Central memory CD8-positive, alpha-beta T cell (primary cell): ENCODE results near the gene HAPLN2.
"Not testable (repeated sequence)": the region's sequence is repeated elsewhere in the genome, so short reads cannot be mapped to it uniquely, and the experiment has no call there.

Experiments used
- ATAC-seq: fragments of 150-1000 bp; cut with Tn5 transposase; replicated peaks from 2 replicates; pipeline ENCODE4 v1.10.0; 2022; ENCODE audit warnings: mild to moderate bottlenecking, moderate FRiP score, moderate number of reproducible peaks; ENCODE audit not compliant: poor library complexity, severe bottlenecking; ENCODE audit errors: extremely low read depth
- DNase-seq, 2 donors: peaks; one replicate each; pipeline ENCODE4 v3.0.0; 2021; ENCODE audit warnings: low spot score in 2 of 2
- H3K27ac Mint-ChIP-seq: one replicate; pipeline ENCODE4 v1.8.0; 2022; ENCODE audit warnings: low read depth, mild to moderate bottlenecking, moderate library complexity, mixed read lengths
- H3K27me3 Mint-ChIP-seq: one replicate; pipeline ENCODE4 v1.8.0; 2022; ENCODE audit warnings: mixed read lengths
- H3K36me3 Mint-ChIP-seq: one replicate; pipeline ENCODE4 v1.8.0; 2022; ENCODE audit warnings: mild to moderate bottlenecking, moderate library complexity, mixed read lengths; ENCODE audit not compliant: insufficient read depth
- H3K4me1 Mint-ChIP-seq: one replicate; pipeline ENCODE4 v1.8.0; 2022; ENCODE audit warnings: mixed read lengths
- H3K4me3 Mint-ChIP-seq: one replicate; pipeline ENCODE4 v1.8.0; 2022; ENCODE audit warnings: mild to moderate bottlenecking, moderate library complexity, mixed read lengths
- H3K9me3 Mint-ChIP-seq: one replicate; pipeline ENCODE4 v1.8.0; 2022; ENCODE audit warnings: mixed read lengths

HAPLN2 gene

DNA sequence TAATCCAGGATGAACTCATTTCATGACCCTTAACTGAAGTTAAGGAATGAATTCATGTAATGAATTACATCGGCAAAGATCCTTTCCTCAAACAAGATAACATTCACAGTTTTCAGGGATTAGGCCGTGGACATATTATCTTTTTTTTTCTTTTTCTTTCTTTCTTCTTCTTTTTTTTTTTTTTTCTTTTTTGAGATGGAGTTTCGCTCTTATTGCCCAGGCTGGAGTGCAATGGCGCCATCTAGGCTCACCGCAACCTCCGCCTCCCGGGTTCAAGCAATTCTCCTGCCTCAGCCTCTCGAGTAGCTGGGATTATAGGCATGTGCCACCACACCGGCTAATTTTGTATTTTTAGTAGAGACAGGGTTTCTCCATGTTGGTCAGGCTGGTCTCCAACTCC is 11.9 kb downstream of the HAPLN2 start:
- H3K36me3 Mint-ChIP-seq, H3K9me3 Mint-ChIP-seq, ATAC-seq, H3K4me3 Mint-ChIP-seq, H3K4me1 Mint-ChIP-seq, DNase-seq: not testable (repeated sequence)
- peak overlapping the region; percentile 38 for H3K27ac Mint-ChIP-seq
- peaks cover 92% of the 10 kb centered on the region for H3K27me3 Mint-ChIP-seq

DNA sequence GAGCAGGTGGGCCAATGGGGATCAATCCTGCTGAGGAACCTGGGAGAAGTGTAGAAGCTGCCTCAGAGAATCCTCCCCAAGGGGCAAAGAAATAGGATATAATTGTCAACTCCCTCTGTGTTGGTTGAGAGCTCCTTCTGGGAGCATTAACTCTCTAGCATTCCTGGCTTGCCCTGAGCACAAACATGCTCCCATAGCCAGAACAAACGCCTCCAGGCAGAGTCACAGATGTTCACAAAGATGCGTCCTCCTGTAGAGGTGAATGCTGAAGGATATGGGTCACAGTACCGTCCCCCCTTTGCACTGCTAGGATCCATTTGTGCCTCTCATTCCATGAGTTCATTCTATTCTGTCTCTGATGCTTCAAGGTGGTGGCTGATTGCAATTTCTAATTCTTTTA is 13.1 kb downstream of the HAPLN2 start:
- Mint-ChIP-seq H3K27ac (no peak overlapping the region), H3K36me3 (no peaks in the 10 kb centered on the region), H3K4me3 (no peak overlapping the region), H3K27me3 (peaks cover 89% of the 10 kb centered on the region), H3K4me1 (no peaks in the 10 kb centered on the region), H3K9me3 (no peaks in the 10 kb centered on the region)
- no peak for DNase-seq
- ATAC-seq, result no peak

DNA sequence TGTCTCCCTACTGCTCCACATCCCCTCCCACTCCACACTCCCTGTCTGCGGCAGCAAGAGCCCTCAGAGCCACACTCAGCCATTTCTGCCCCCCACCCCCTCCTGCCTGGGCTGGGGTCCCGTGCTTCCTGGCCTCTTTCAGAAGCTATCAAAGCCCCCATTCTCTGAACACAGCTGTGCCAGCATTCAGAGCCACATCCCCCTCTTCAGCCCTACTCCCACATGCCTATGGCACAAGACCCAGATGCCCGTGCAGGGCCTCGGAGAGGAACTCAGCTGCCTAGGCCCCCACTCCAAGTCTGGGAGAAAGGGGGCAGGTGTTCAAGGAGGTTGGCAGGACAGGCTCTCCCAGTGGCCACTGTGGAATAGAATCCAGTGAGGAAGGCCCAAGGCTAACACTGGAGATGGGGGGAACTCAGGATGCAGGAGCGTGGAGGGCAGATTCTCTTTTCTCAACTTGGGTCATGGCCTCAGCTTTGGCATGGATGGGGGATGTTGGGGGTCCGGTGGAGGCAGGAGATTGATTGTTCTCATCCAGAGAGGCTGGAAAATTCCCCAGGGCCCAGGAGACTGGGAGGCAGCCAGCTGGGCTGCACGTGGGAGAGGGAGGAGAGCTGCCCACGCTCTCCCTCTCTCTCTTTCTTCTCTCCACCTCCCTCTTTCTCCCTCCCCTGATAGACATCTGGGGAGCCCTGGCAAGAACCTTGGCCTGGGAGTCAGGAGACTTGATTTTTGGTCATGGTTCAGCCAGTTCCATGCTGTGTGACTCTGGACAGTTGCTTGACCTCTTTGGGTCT is 19.2 kb downstream of the HAPLN2 start:
- H3K9me3 Mint-ChIP-seq, result no peaks in the 10 kb centered on the region
- peaks cover 96% of the 10 kb centered on the region for H3K27me3 Mint-ChIP-seq
- peaks cover 14% of the 10 kb centered on the region for H3K4me1 Mint-ChIP-seq
- H3K36me3 Mint-ChIP-seq, result no peaks in the 10 kb centered on the region
- DNase-seq, result no peak
- H3K4me3 Mint-ChIP-seq, result no peak overlapping the region
- no peak for ATAC-seq
- no peak overlapping the region for H3K27ac Mint-ChIP-seq

GRCh38 chr1:156639601-156640101 is 20.4 kb downstream of the HAPLN2 start:
- Mint-ChIP-seq H3K36me3 (peaks cover 2% of the 10 kb centered on the region), H3K9me3 (no peaks in the 10 kb centered on the region), H3K27me3 (peaks cover 95% of the 10 kb centered on the region), H3K27ac (no peak overlapping the region), H3K4me1 (peaks cover 20% of the 10 kb centered on the region), H3K4me3 (no peak overlapping the region)
- no peak for DNase-seq
- ATAC-seq, result no peak

GRCh38 chr1:156640842-156641706 is 21.9 kb downstream of the HAPLN2 start:
- H3K27me3 Mint-ChIP-seq, result peaks cover 95% of the 10 kb centered on the region
- H3K4me3 Mint-ChIP-seq, result peak overlapping the region; percentile 39
- peaks cover 20% of the 10 kb centered on the region for H3K4me1 Mint-ChIP-seq
- DNase-seq, result no peak
- ATAC-seq, result no peak
- peaks cover 2% of the 10 kb centered on the region for H3K36me3 Mint-ChIP-seq
- no peak overlapping the region for H3K27ac Mint-ChIP-seq
- H3K9me3 Mint-ChIP-seq, result no peaks in the 10 kb centered on the region

- Mint-ChIP-seq H3K4me3 (peak within 1 kb of the TSS; percentile 46), H3K4me1 (peaks cover 20% of the 10 kb centered on the region), H3K9me3 (no peaks in the 10 kb centered on the region), H3K27ac (no peak within 1 kb of the TSS), H3K27me3 (peaks cover 94% of the 10 kb centered on the region), H3K36me3 (peaks cover 4% of the 10 kb centered on the region)
- ATAC-seq (peak; percentile 26), DNase-seq (no peak)
Observed at GRCh38 chr1:156641761-156642264, 22.6 kb downstream of the HAPLN2 start, which contains the start of gene BCAN. Gene BCAN, plus strand, starts transcription at chr1:156642117. Its CDS starts 3,938 bp downstream, at chr1:156646055.

DNA sequence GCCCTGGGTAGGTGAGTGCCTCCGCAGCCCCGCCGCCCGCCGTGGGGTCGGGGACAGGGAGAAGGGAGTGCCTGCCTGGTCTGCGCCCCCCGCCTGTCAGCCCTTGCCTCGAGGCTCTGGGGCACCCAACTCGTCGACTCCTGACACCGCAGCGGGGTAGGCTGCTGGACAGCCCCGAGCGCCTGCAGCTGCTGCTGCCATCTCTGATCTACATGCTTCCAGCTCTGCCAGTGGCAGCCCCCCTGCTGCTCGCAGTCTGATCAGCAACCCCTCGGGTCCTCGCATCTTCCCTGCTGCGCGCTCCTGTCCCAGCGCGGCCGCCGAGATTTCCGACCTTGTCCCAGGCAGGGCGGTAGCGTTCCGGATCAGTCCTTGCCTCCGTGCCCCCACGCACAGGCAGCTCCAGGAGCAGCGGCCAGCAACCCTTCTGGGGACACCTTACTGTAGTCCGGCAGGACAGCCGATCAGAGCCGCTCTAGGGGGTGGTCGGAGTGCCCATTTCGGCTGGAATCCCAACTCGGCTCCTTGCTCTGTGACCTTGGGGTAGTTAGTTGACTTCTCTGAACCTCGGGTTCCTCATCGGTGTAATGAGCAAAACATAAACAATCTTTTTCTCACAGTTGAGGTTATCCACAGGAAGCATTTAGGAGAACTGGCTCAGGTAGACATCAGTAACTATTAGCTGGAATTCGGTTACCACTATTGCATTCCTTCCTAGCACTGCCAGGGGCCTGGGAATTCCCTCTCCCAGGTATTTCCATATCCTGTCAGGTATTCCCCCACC is 23.2 kb downstream of the HAPLN2 start:
- H3K9me3 Mint-ChIP-seq, result no peaks in the 10 kb centered on the region
- no peak overlapping the region for H3K27ac Mint-ChIP-seq
- H3K4me1 Mint-ChIP-seq, result peaks cover 20% of the 10 kb centered on the region
- no peak for ATAC-seq
- H3K27me3 Mint-ChIP-seq, result peaks cover 96% of the 10 kb centered on the region
- DNase-seq, result no peak
- peak overlapping the region; percentile 46 for H3K4me3 Mint-ChIP-seq
- H3K36me3 Mint-ChIP-seq, result peaks cover 4% of the 10 kb centered on the region

DNA sequence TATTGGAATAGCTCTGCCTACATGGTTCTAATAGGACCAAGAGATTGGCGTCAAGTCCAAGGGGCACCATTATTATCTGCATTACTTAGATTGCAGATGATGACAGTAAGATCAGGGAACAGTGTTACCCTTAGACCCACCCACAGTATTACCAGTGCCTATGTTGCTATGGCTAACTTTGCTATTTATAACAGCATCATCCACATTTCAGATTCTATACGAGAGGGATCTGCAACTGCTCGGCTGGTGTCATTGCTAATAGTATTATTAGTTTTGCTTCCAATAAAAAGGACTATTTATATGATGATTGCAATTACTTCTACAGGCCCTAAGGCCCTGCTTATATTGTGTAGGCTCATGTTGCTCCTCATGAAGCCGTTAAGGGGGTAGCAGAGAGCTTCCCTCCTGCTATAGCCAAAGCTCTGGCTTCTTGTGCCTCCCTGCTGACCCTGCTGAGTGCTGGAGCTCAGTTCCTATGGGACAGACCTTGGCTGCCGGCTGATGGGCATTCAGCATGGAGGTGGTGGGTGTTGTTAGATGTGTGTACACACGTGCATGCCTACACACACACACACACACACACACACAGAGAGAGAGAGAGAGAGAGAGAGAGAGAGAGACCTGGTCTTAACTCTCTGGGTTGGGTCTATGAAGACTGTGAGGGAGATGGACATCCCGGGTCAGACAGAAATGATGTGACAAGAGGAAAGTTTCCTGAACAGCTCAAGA is 24.0 kb downstream of the HAPLN2 start:
- no peak for DNase-seq
- peaks cover 96% of the 10 kb centered on the region for H3K27me3 Mint-ChIP-seq
- peak overlapping the region; percentile 46 for H3K4me3 Mint-ChIP-seq
- no peaks in the 10 kb centered on the region for H3K9me3 Mint-ChIP-seq
- no peak for ATAC-seq
- peaks cover 20% of the 10 kb centered on the region for H3K4me1 Mint-ChIP-seq
- H3K27ac Mint-ChIP-seq, result no peak overlapping the region
- peaks cover 4% of the 10 kb centered on the region for H3K36me3 Mint-ChIP-seq

- H3K27ac Mint-ChIP-seq, result no peak overlapping the region
- peak; percentile 73 for ATAC-seq
- H3K4me3 Mint-ChIP-seq, result no peak overlapping the region
Observed at GRCh38 chr1:156643778-156644092, 24.5 kb downstream of the HAPLN2 start.

GRCh38 chr1:156644146-156644545 is 24.9 kb downstream of the HAPLN2 start:
- DNase-seq (no peak), ATAC-seq (no peak)
- H3K27me3 Mint-ChIP-seq, result peaks cover 96% of the 10 kb centered on the region
- no peak overlapping the region for H3K4me3 Mint-ChIP-seq
- H3K4me1 Mint-ChIP-seq, result peaks cover 20% of the 10 kb centered on the region
- H3K36me3 Mint-ChIP-seq, result peaks cover 4% of the 10 kb centered on the region
- H3K27ac Mint-ChIP-seq, result no peak overlapping the region
- H3K9me3 Mint-ChIP-seq, result no peaks in the 10 kb centered on the region

More at GRCh38 chr1:156643778-156644092, 24.5 kb downstream of the HAPLN2 start:
- H3K36me3 Mint-ChIP-seq, result peaks cover 4% of the 10 kb centered on the region
- H3K9me3 Mint-ChIP-seq, result no peaks in the 10 kb centered on the region
- peaks cover 20% of the 10 kb centered on the region for H3K4me1 Mint-ChIP-seq
- no peak for DNase-seq
- peaks cover 96% of the 10 kb centered on the region for H3K27me3 Mint-ChIP-seq

DNA sequence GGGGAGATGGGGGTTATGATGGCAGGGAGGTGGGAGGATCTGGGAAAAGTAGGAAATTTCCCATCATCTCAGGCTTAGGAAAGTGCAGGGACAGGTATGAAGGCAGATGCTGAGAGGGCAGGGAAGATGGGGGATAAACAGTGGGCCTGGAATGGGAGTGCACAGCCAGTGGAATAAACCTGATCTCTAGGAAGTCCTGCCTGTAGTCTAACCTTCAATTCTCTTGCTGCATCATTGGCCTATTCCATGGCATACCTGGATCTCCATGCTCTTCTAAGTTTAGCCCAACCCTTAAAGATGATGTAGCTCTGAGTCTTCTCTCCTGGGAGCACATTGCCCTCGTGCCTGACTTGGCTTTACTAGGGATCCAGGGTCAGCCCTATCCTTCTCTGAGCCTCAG is 25.4 kb downstream of the HAPLN2 start:
- no peak for DNase-seq
- ATAC-seq, result no peak
- Mint-ChIP-seq H3K36me3 (peaks cover 4% of the 10 kb centered on the region), H3K27ac (no peak overlapping the region), H3K27me3 (peaks cover 96% of the 10 kb centered on the region), H3K4me3 (no peak overlapping the region), H3K4me1 (peaks cover 20% of the 10 kb centered on the region), H3K9me3 (no peaks in the 10 kb centered on the region)
